ENCODE measurements around the gene IL17A.

Gene IL17A

DNA sequence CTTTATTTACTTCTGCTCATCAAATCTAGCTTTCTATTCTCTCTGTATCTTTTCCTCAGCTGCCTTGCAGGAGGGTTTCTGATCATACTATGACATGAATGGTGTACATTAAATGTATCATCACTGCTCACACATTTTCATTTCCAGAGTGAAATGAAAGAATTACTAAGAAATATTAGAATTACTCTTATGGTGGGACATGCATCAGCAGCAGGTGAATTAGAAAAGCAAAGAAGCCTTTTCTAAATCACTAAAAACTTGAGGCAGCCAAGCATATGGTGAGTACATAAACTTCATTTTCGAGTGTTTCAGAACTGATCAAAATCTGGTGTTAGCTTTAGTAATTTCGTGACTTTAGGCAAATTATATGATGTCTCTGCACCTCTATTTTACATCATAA, 23.6 kb downstream of the IL17A start:
- Histone ChIP-seq H3K4me3 (ENCODE audit: low read depth, low read length, poor library complexity, severe bottlenecking) (no peak overlapping the region), H3K36me3 (ENCODE audit: insufficient read depth, low read length) (no peaks in the 10 kb centered on the region), H2AFZ (ENCODE audit: low read length) (no peak overlapping the region), H3K4me2 (ENCODE audit: low read length) (no peak overlapping the region), H3K9me2 (ENCODE audit: low read depth, low read length) (no peaks in the 10 kb centered on the region), H3K27ac (ENCODE audit: low read depth, low read length, poor library complexity, severe bottlenecking) (no peak overlapping the region), H4K20me1 (ENCODE audit: insufficient read depth, low read length) (no peaks in the 10 kb centered on the region), H3F3A (ENCODE audit: insufficient read depth, low read length) (no peaks in the 10 kb centered on the region), H3K27me3 (ENCODE audit: insufficient read depth, low read length) (no peaks in the 10 kb centered on the region), H3K9me3 (ENCODE audit: low read length) (no peaks in the 10 kb centered on the region), H3K79me2 (ENCODE audit: insufficient read depth, low read length) (no peaks in the 10 kb centered on the region), H3K9ac (ENCODE audit: low read length) (no peak overlapping the region), H3K4me1 (ENCODE audit: insufficient read depth, low read length, severe bottlenecking) (no peaks in the 10 kb centered on the region)
- TF ChIP-seq, protein P1, sequence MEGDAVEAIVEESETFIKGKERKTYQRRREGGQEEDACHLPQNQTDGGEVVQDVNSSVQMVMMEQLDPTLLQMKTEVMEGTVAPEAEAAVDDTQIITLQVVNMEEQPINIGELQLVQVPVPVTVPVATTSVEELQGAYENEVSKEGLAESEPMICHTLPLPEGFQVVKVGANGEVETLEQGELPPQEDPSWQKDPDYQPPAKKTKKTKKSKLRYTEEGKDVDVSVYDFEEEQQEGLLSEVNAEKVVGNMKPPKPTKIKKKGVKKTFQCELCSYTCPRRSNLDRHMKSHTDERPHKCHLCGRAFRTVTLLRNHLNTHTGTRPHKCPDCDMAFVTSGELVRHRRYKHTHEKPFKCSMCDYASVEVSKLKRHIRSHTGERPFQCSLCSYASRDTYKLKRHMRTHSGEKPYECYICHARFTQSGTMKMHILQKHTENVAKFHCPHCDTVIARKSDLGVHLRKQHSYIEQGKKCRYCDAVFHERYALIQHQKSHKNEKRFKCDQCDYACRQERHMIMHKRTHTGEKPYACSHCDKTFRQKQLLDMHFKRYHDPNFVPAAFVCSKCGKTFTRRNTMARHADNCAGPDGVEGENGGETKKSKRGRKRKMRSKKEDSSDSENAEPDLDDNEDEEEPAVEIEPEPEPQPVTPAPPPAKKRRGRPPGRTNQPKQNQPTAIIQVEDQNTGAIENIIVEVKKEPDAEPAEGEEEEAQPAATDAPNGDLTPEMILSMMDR (IDR thresholded peaks at IDR 0.05; ENCODE audit: low read length) = no peak
- TF ChIP-seq EZH2 (IDR thresholded peaks at IDR 0.05; ENCODE audit: borderline replicate concordance, low read length) = no peak

DNA sequence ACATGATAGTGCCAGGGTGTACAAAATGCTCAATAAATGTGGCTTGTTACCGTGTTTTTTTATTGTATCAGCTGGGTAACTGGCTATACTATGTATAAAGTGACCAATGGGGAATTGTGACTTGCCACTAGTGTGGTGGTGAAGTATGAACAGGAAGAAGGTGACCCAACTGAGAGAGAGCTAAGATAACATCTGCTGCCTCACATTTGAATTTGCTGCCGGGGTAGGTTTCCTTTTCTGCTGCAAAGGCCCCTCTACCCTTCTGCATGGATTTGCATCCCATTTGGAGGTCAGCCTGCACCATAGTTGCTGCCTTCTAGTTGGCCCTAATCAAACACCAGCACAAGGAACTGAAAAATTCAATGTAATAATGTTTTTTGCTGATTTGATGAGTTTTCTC, 24.1 kb downstream of the IL17A start:
- no peaks in the 10 kb centered on the region for H3K79me2 ChIP-seq (ENCODE audit: insufficient read depth, low read length)
- H3K27ac ChIP-seq (ENCODE audit: low read depth, low read length, poor library complexity, severe bottlenecking) = no peak overlapping the region
- H3K9me3 ChIP-seq (ENCODE audit: low read length) = no peaks in the 10 kb centered on the region
- no peaks in the 10 kb centered on the region for H3K27me3 ChIP-seq (ENCODE audit: insufficient read depth, low read length)
- H3K4me1 ChIP-seq (ENCODE audit: insufficient read depth, low read length, severe bottlenecking) = no peaks in the 10 kb centered on the region
- no peaks in the 10 kb centered on the region for H3K36me3 ChIP-seq (ENCODE audit: insufficient read depth, low read length)
- H3K4me3 ChIP-seq (ENCODE audit: low read depth, low read length, poor library complexity, severe bottlenecking) = no peak overlapping the region
- H3K9me2 ChIP-seq (ENCODE audit: low read depth, low read length) = no peaks in the 10 kb centered on the region
- no peak overlapping the region for H2AFZ ChIP-seq (ENCODE audit: low read length)
- no peak overlapping the region for H3K4me2 ChIP-seq (ENCODE audit: low read length)
- TF ChIP-seq, protein P1 (IDR thresholded peaks at IDR 0.05; ENCODE audit: low read length) = no peak
- no peak for TF ChIP-seq EZH2 (IDR thresholded peaks at IDR 0.05; ENCODE audit: borderline replicate concordance, low read length)
- no peak overlapping the region for H3K9ac ChIP-seq (ENCODE audit: low read length)
- H4K20me1 ChIP-seq (ENCODE audit: insufficient read depth, low read length) = no peaks in the 10 kb centered on the region
- no peaks in the 10 kb centered on the region for H3F3A ChIP-seq (ENCODE audit: insufficient read depth, low read length)

DNA sequence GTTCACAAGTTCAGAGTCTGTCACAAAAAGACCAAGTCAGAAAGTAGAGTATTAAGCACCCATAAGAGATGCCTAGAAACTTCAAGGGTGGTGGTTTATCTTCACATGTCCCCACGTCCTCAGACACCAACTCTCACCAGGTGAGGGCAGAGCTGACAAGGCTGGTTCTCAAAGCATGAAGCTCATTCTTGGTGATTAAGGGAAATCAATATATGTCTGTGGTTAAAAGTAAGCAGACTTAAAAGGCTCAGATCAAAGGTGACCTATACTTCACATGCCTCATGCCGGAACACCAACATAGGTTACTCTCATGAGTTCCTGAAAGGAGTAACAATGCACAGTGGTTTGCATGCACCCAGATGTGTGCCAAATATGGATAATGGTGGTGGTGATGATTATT, 27.0 kb downstream of the IL17A start:
- Histone ChIP-seq H3K4me1 (ENCODE audit: insufficient read depth, low read length, severe bottlenecking) (no peaks in the 10 kb centered on the region), H4K20me1 (ENCODE audit: insufficient read depth, low read length) (no peaks in the 10 kb centered on the region), H3K36me3 (ENCODE audit: insufficient read depth, low read length) (no peaks in the 10 kb centered on the region), H2AFZ (ENCODE audit: low read length) (no peak overlapping the region), H3K9me3 (ENCODE audit: low read length) (no peaks in the 10 kb centered on the region), H3K4me2 (ENCODE audit: low read length) (no peak overlapping the region), H3K9me2 (ENCODE audit: low read depth, low read length) (no peaks in the 10 kb centered on the region), H3K79me2 (ENCODE audit: insufficient read depth, low read length) (no peaks in the 10 kb centered on the region), H3K27ac (ENCODE audit: low read depth, low read length, poor library complexity, severe bottlenecking) (no peak overlapping the region), H3K27me3 (ENCODE audit: insufficient read depth, low read length) (no peaks in the 10 kb centered on the region), H3K4me3 (ENCODE audit: low read depth, low read length, poor library complexity, severe bottlenecking) (no peak overlapping the region), H3K9ac (ENCODE audit: low read length) (no peak overlapping the region), H3F3A (ENCODE audit: insufficient read depth, low read length) (no peaks in the 10 kb centered on the region)
- no peak for TF ChIP-seq EZH2 (IDR thresholded peaks at IDR 0.05; ENCODE audit: borderline replicate concordance, low read length)
- TF ChIP-seq, protein P1 (IDR thresholded peaks at IDR 0.05; ENCODE audit: low read length) = no peak

Data from OCI-LY1 (cell line).